ENCODE data around the gene GAL.

The GAL gene

GRCh38 chr11:68711114-68711513 lies 26.8 kb downstream of the GAL start:
- no peak for DNase-seq (ENCODE audit: low spot score)

GRCh38 chr11:68714060-68714856 lies 29.9 kb downstream of the GAL start:
- no peak for DNase-seq (ENCODE audit: low spot score)

GRCh38 chr11:68715456-68716122 lies 31.2 kb downstream of the GAL start:
- DNase-seq (ENCODE audit: low spot score) = no peak

- DNase-seq (ENCODE audit: low spot score) = no peak
Observed at GRCh38 chr11:68721075-68721474, 36.7 kb downstream of the GAL start.

- no peak for DNase-seq (ENCODE audit: low spot score)
Observed at GRCh38 chr11:68722143-68722542, 37.8 kb downstream of the GAL start.

GRCh38 chr11:68724293-68724692 lies 39.9 kb downstream of the GAL start:
- DNase-seq (ENCODE audit: low spot score) = no peak

GRCh38 chr11:68727783-68728182 lies 43.4 kb downstream of the GAL start:
- DNase-seq (ENCODE audit: low spot score) = no peak

- no peak for DNase-seq (ENCODE audit: low spot score)
Observed at GRCh38 chr11:68734111-68734510, 49.8 kb downstream of the GAL start.

GRCh38 chr11:68735125-68735524 lies 50.8 kb downstream of the GAL start:
- no peak for DNase-seq (ENCODE audit: low spot score)

GRCh38 chr11:68735646-68736045 lies 51.3 kb downstream of the GAL start:
- DNase-seq (ENCODE audit: low spot score) = no peak
